Measurements from ENCODE around the gene SEMA3G. TPM values are rescaled to one million over a fixed set of nuclear protein-coding genes. Genes with fewer than 3 reads are reported as not detected.

SEMA3G gene
- total RNA-seq, 4 donors from 2014 or later = 0.34 to 9.8 (median 3.4) TPM

DNA sequence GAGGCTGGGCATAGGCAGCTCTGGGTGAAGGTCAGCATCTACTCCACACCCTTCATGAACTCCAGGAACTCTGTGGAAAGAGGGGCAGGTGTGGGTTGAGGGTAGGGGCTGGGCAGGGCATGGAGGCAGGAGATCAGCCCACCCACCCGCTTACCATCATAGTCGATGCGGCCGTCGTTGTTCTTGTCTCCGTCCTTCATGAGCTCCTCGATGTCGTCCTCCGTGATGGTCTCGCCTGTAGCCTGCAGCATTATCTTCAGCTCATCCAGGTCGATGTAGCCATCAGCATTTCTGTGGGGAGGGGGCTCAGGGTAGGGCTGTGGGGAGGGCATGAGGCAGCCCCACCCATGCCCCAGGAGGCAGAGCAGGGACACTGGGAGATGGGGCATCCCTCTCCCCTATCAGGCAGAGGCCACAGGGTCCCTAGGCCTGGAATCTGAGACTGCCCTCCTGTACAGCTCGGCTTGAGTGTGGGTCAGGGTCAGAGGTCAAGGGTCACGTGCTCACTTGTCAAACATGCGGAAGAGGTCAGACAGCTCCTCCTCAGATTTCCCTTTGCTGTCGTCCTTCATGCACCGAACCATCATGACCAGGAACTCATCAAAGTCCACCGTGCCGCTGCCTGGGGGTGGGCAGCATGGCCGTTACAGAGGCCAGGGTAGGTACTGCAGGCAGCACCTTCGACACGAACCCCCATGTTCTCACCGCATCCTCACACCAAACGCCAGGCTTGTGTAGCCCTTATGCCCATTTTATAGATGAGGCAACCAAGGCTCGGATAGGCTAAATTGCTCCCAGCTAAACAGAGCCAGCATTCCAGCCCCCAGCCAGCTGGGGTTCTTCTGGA lies 6.6 kb upstream of the SEMA3G start:
- Histone ChIP-seq H3K4me3 (no peak overlapping the region), H3K9me3 (no peaks in the 10 kb centered on the region), H3K27me3 (no peaks in the 10 kb centered on the region), H3K4me1 (peaks cover 12 to 32% (median 20%) of the 10 kb centered on the region in 3 donors), H3K36me3 (no peaks in the 10 kb centered on the region), H3K27ac (no peak overlapping the region)
- intact Hi-C loops (cut with DNase I) = no loop called here
- DNase-seq = no peak
- WGBS, 2 donors = 86 to 94% methylated on average over 15 to 24 of the region's 24 CpGs
- TF ChIP-seq POLR2A (IDR thresholded peaks at IDR 0.05) = no peak
- TF ChIP-seq, protein P1, sequence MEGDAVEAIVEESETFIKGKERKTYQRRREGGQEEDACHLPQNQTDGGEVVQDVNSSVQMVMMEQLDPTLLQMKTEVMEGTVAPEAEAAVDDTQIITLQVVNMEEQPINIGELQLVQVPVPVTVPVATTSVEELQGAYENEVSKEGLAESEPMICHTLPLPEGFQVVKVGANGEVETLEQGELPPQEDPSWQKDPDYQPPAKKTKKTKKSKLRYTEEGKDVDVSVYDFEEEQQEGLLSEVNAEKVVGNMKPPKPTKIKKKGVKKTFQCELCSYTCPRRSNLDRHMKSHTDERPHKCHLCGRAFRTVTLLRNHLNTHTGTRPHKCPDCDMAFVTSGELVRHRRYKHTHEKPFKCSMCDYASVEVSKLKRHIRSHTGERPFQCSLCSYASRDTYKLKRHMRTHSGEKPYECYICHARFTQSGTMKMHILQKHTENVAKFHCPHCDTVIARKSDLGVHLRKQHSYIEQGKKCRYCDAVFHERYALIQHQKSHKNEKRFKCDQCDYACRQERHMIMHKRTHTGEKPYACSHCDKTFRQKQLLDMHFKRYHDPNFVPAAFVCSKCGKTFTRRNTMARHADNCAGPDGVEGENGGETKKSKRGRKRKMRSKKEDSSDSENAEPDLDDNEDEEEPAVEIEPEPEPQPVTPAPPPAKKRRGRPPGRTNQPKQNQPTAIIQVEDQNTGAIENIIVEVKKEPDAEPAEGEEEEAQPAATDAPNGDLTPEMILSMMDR (IDR thresholded peaks at IDR 0.05) = no peak

DNA sequence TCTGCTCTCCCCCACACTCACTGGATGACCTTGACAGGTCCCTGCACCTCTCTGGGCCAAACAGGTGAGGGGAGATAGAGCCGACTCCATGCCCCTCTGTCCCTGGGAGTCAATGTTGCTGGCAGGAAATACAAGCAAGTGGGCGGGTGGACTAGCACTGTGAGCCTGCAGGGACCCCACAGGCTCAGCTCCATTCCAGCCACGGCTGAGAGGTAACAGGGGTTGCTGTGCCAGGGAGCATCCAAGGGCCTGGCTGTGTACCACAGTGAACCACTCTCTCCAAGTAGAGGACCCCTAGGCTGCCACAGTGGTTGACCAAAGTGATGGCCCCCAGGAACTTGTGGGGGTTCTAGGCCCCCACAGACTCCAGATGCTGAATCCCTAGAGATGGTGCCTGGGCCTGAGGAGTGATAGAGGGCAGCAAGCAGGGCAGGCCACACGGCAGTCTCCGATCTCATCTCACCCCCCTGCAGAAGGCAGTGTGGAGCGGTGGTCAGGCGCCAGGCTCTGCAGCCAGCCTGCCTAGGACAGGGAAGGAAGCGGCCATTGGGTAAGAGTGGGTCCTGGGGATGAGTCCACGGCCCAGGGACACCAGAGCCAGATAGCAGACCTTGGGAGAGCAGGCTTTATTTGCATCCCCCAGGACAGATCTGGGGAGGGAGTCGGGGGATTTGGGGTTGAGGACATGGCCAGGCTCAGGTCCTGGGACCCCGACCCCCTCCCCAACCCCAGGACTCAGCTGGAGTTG lies 5.8 kb upstream of the SEMA3G start:
- Histone ChIP-seq H3K27ac (no peak overlapping the region), H3K4me1 (peaks cover 10 to 24% (median 17%) of the 10 kb centered on the region in 3 donors), H3K4me3 (no peak overlapping the region), H3K36me3 (no peaks in the 10 kb centered on the region), H3K9me3 (no peaks in the 10 kb centered on the region), H3K27me3 (no peaks in the 10 kb centered on the region)
- intact Hi-C loops (cut with DNase I) = no loop called here
- TF ChIP-seq, protein P1 (IDR thresholded peaks at IDR 0.05) = no peak
- no peak for TF ChIP-seq POLR2A (IDR thresholded peaks at IDR 0.05)
- WGBS, 2 donors = 89 to 100% methylated on average over 1 to 8 of the region's 11 CpGs
- DNase-seq = no peak

DNA sequence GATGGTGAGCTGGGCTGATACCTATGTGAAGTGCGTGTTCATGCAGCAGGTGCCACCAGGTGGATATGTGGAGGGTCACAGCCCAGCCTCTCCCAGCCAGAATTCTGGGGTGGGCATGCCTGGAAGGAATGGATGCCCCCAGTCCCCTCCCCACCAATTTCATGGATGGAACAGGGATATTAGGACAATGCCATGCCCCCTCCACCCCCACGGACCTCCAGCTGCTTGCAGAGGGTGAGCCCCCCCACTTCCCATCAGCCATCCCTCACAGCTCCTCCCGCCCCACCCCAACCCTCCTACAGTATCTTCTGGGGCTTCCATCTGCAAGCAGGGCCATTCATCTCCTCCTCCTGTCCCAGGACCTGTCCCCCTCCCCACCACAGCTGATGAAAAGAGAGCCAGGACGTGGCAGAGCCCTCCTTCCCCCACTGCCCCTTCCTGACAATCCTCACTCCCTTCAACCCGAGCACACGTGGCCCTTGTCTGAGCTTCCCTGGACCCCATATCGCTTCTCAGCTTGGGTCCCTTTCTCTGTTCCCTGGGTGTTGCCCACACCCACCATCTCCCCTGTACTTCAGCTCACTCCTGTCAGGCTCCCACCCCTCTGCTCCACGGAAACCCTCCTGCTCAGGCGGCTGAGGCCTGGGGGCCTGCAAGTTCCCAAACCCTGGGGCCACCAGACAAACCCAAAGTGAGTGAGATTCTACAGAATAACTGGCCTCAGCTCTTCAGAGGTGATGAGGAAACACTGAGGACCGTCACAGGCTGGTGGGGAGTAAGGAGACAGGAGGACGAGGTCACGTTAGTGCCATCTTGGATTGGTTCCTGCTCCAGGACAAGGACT lies 2.8 kb upstream of the SEMA3G start:
- H3K36me3 ChIP-seq = no peaks in the 10 kb centered on the region
- H3K9me3 ChIP-seq = no peaks in the 10 kb centered on the region
- no peak overlapping the region for H3K27ac ChIP-seq
- intact Hi-C loops (cut with DNase I) = no loop called here
- TF ChIP-seq POLR2A (IDR thresholded peaks at IDR 0.05) = no peak
- TF ChIP-seq, protein P1 (IDR thresholded peaks at IDR 0.05) = no peak
- H3K4me1 ChIP-seq = peaks cover 3 to 15% (median 5%) of the 10 kb centered on the region in 3 donors
- DNase-seq = no peak
- H3K27me3 ChIP-seq = no peaks in the 10 kb centered on the region
- H3K4me3 ChIP-seq = no peak overlapping the region
- 65 to 80% methylated on average over 7 to 9 of the region's 12 CpGs for WGBS, 2 donors

DNA sequence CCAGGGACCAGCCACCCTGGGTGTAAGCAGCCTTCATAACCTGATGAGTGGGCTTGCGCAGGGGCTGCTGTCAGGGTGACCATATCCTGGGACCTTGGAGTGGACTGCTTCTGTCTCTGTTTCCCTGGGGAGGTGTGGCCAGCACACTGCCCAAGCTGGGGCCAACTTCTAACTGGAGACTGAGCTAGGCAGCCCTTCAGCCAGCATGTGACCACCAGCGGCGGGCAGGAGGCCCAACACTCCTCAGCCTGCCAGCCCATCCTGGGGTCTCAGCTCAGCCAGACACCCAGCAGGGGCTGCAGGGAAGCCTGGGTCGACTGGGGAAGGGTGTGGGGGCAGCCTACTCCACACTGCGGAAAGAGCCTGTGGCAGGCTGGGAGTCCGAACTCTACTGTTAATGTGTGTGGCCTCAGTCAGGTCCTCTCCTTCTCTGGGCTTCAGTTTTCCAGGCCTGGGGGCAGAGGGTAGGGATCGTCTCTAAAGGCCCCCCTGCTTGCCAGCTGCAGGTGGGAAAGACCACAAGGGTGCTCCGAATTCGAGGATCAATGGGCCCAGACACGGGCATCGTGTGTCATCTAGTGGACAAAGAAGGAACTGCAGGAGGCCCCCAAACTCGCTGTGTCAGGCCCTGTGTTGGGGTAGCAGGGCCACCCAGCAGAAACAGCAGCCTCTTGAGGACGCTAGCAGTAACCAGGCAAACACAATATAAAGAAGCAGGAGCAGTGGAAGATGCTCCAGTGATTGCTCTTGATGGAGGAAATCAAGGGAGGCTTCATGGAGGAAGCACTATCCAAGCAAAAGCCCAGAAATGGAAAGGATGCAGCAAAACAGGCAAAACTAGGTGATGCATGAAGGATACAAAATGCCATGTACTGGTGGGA lies 2.0 kb upstream of the SEMA3G start:
- WGBS, 2 donors = 0% methylated on average over 2 to 6 of the region's 13 CpGs
- Histone ChIP-seq H3K4me1 (peaks cover 3 to 15% (median 5%) of the 10 kb centered on the region in 3 donors), H3K27me3 (no peaks in the 10 kb centered on the region), H3K36me3 (no peaks in the 10 kb centered on the region), H3K9me3 (no peaks in the 10 kb centered on the region), H3K27ac (no peak overlapping the region), H3K4me3 (no peak overlapping the region)
- intact Hi-C loops (cut with DNase I) = no loop called here
- no peak for DNase-seq
- TF ChIP-seq POLR2A (IDR thresholded peaks at IDR 0.05) = no peak
- TF ChIP-seq, protein P1 (IDR thresholded peaks at IDR 0.05) = peak in 5 of 6 experiments; percentile 99 to 100 (median 99)
